Esophagus squamous epithelium (tissue), 4 donors: ENCODE measurements around the gene RIMBP2.

Experiments
- CTCF ChIP-seq, 6 experiments: fragments of 450-650 bp in 4 of 6; fragments of 200-600 bp in 2 of 6; sonication (generic) in 2 of 6; IDR thresholded peaks; one replicate each; pipeline ENCODE4 v1.5.1; 2016 to 2019; ENCODE audit warnings: antibody characterized with exemption in 6 of 6, mild to moderate bottlenecking in 4 of 6, moderate library complexity in 4 of 6
- POLR2A ChIP-seq, 4 donors: fragments of 450-650 bp; IDR thresholded peaks; one replicate each; pipeline ENCODE4 v1.6.1; 2017; ENCODE audit warnings: antibody characterized with exemption in 4 of 4, mild to moderate bottlenecking in 4 of 4, moderate library complexity in 3 of 4

- TF ChIP-seq CTCF (IDR thresholded peaks at IDR 0.05) (no peak), POLR2A (IDR thresholded peaks at IDR 0.05) (no peak)
These were observed 32.7 kb upstream of the RIMBP2 start for GRCh38 chr12:130748786-130749185.
